ENCODE measurements around the gene CLRN1.

GRCh38 chr3:151003029-151003767 lies 30.7 kb upstream of the CLRN1 start:
- TF ChIP-seq CTCF (IDR thresholded peaks at IDR 0.05): no peak
- TF ChIP-seq ZNF512 (CRISPR knock-in tag; IDR thresholded peaks at IDR 0.05; ENCODE audit: borderline replicate concordance): no peak
- TF ChIP-seq ZNF219 (CRISPR knock-in tag; IDR thresholded peaks at IDR 0.05; ENCODE audit: borderline replicate concordance): no peak
- TF ChIP-seq ZNF121 (CRISPR knock-in tag; IDR thresholded peaks at IDR 0.05): no peak
- no peak for TF ChIP-seq TEAD4 (CRISPR knock-in tag; IDR thresholded peaks at IDR 0.05)

Measured in WTC11 (cell line).